CD4-positive, alpha-beta memory T cell (primary cell): ENCODE measurements around the gene MYO9B. TPM values are rescaled to one million over a fixed set of nuclear protein-coding genes. Genes with fewer than 3 reads are reported as not detected.
A peak's percentile ranks its signal among the peaks of the same experiment; 100 is the strongest.

Experiments
- CTCF ChIA-PET: fragments of 350-600 bp; sonication (Branson Sonifier 250); formaldehyde crosslinking; loops from one replicate; lab custom pipeline; 2021; ENCODE audit warnings: inconsistent platforms; ENCODE audit not compliant: partially characterized antibody; lab: Charles Lee
- POLR2A ChIA-PET: fragments of 350-600 bp; sonication (Branson Sonifier 250); formaldehyde crosslinking; loops from one replicate; lab custom pipeline; 2021; ENCODE audit not compliant: partially characterized antibody; lab: Charles Lee
- DNase-seq, 5 donors: peaks; one replicate each; pipeline versions ENCODE4 v3.0.0 to v3.0.0-alpha.2; 2020 to 2022; ENCODE audit warnings: mixed read lengths in 1 of 5
- H3K27ac ChIP-seq: one replicate; pipeline ENCODE4 v1.7.0; 2013; ENCODE audit warnings: low read depth, low read length
- H3K27me3 ChIP-seq: 2 replicates; pipeline ENCODE4 v1.7.0; 2013; ENCODE audit warnings: mild to moderate bottlenecking, low read length, moderate library complexity; ENCODE audit not compliant: insufficient read depth
- H3K36me3 ChIP-seq: 2 replicates; pipeline ENCODE4 v1.7.0; 2013; ENCODE audit warnings: mild to moderate bottlenecking, low read length, moderate library complexity; ENCODE audit not compliant: insufficient read depth
- H3K4me1 ChIP-seq: 2 replicates; pipeline ENCODE4 v1.7.0; 2013; ENCODE audit warnings: mild to moderate bottlenecking, low read length, moderate library complexity; ENCODE audit not compliant: insufficient read depth
- H3K4me3 ChIP-seq, 2 donors: one replicate each; pipeline ENCODE4 v1.7.0; 2013; ENCODE audit warnings: low read length in 2 of 2, mild to moderate bottlenecking in 1 of 2
- H3K9me3 ChIP-seq, 2 donors: one replicate each; pipeline ENCODE4 v1.7.0; 2013; ENCODE audit warnings: low read length in 2 of 2, control low read depth in 1 of 2; ENCODE audit not compliant: control insufficient read depth in 1 of 2
- H3K27ac Mint-ChIP-seq, 7 donors: one replicate each; pipeline ENCODE4 v1.8.0; 2020 to 2021; ENCODE audit warnings: mixed read lengths in 7 of 7, mild to moderate bottlenecking in 6 of 7, inconsistent platforms in 3 of 7, moderate library complexity in 3 of 7
- H3K27me3 Mint-ChIP-seq, 2 donors: one replicate each; pipeline ENCODE4 v1.8.0; 2020 to 2021; ENCODE audit warnings: mixed read lengths in 2 of 2
- H3K36me3 Mint-ChIP-seq, 2 donors: one replicate each; pipeline ENCODE4 v1.8.0; 2020 to 2021; ENCODE audit warnings: mixed read lengths in 2 of 2, inconsistent platforms in 1 of 2, mild to moderate bottlenecking in 1 of 2
- H3K4me1 Mint-ChIP-seq, 4 donors: one replicate each; pipeline ENCODE4 v1.8.0; 2020 to 2021; ENCODE audit warnings: mixed read lengths in 4 of 4, mild to moderate bottlenecking in 1 of 4
- H3K4me3 Mint-ChIP-seq, 8 donors: one replicate each; pipeline ENCODE4 v1.8.0; 2020 to 2021; ENCODE audit warnings: mixed read lengths in 8 of 8, mild to moderate bottlenecking in 7 of 8, moderate library complexity in 6 of 8, inconsistent platforms in 3 of 8
- H3K9me3 Mint-ChIP-seq, 8 donors: one replicate each; pipeline ENCODE4 v1.8.0; 2020 to 2021; ENCODE audit warnings: mixed read lengths in 8 of 8, mild to moderate bottlenecking in 5 of 8, inconsistent platforms in 3 of 8, moderate library complexity in 1 of 8
- intact Hi-C: fragments of 100-400 bp; cut with micrococcal nuclease; formaldehyde crosslinking; loops from one replicate; pipeline ENCODE4 v1.15.1; 2023
- polyA plus RNA-seq, 2 donors: library from polyadenylated mRNA; unstranded; fragments of 300-500 nt; fragmentation: Illumina TruSeq; gene quantifications; one replicate each; pipeline ENCODE4 v1.2.3, GENCODE V29; 2021
- total RNA-seq, 2 experiments: library from RNA; stranded (reverse); gene quantifications; one replicate each; pipeline ENCODE4 v1.2.3, GENCODE V29; 2021

Gene MYO9B
- total and polyA plus RNA-seq, 4 experiments from 2014 or later, result 1.3 to 181 (median 101) TPM

GRCh38 chr19:17112700-17113099 lies 37.1 kb downstream of the MYO9B start:
- peak overlapping the region; percentile 12 to 74 (median 36) for H3K27ac Mint-ChIP-seq
- Histone ChIP-seq H3K4me3 (no peak overlapping the region), H3K36me3 (peaks cover 13% of the 10 kb centered on the region), H3K27ac (no peak overlapping the region), H3K4me1 (no peaks in the 10 kb centered on the region), H3K9me3 (no peaks in the 10 kb centered on the region), H3K27me3 (no peaks in the 10 kb centered on the region)
- H3K27me3 Mint-ChIP-seq, result no peaks in the 10 kb centered on the region
- POLR2A ChIA-PET, result interaction anchor here (1.6 kb wide), 1 partner anchor 13 kb away, joined by 6 read pairs; no protein-coding TSS in a partner anchor
- intact Hi-C loops, result no loop called here
- DNase-seq, result no peak
- H3K36me3 Mint-ChIP-seq, result peaks cover 34 to 55% of the 10 kb centered on the region in 2 donors
- H3K9me3 Mint-ChIP-seq, result no peaks in the 10 kb centered on the region
- peaks cover 8 to 37% (median 21%) of the 10 kb centered on the region in 4 donors for H3K4me1 Mint-ChIP-seq
- CTCF ChIA-PET, result no interaction called here
- H3K4me3 Mint-ChIP-seq, result no peak overlapping the region

DNA sequence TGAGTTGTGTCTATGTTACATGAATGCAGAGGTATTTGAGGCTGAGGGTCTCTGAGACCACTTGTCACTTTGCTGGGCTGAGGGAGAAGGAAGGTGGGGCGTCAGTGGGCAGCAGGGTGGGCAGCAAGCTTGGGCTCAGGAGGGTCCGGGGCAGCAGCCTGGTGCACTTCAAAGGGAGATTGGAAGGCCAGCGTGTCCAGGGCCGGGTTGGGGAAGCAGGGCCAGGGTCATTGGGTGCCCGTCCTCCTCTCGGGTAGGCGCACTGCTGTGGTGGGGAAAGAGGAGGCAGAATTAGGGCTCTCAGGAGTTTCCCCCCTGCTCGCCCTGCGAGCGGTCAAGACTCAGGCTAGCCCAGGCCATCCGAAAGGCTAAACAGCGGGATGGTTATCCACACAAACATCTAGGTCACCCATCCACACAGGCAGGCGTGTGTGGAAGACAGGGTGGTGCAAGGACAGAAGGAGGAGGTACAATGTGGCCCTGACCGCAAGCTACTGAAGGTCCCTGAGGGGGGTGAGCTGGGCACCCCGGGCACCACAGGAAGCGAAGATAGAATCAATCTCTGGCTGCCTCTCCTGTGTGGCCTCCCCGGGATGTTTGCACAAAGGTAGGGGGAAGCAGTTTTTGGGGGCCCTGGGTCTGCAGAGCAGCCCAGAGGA lies 37.7 kb downstream of the MYO9B start:
- ChIA-PET CTCF (no interaction called here), POLR2A (interaction anchor here (1.6 kb wide), 1 partner anchor 12 kb away, joined by 6 read pairs; no protein-coding TSS in a partner anchor)
- Mint-ChIP-seq H3K9me3 (no peaks in the 10 kb centered on the region), H3K36me3 (peaks cover 34 to 52% of the 10 kb centered on the region in 2 donors), H3K27me3 (no peaks in the 10 kb centered on the region), H3K27ac (peak overlapping the region in 6 of 7 donors; percentile 33 to 79 (median 56)), H3K4me3 (no peak overlapping the region), H3K4me1 (peaks cover 8 to 37% (median 22%) of the 10 kb centered on the region in 4 donors)
- Histone ChIP-seq H3K4me1 (no peaks in the 10 kb centered on the region), H3K27me3 (no peaks in the 10 kb centered on the region), H3K4me3 (no peak overlapping the region), H3K36me3 (peaks cover 12% of the 10 kb centered on the region), H3K27ac (no peak overlapping the region), H3K9me3 (no peaks in the 10 kb centered on the region)
- no peak for DNase-seq
- intact Hi-C loops, result no loop called here

DNA sequence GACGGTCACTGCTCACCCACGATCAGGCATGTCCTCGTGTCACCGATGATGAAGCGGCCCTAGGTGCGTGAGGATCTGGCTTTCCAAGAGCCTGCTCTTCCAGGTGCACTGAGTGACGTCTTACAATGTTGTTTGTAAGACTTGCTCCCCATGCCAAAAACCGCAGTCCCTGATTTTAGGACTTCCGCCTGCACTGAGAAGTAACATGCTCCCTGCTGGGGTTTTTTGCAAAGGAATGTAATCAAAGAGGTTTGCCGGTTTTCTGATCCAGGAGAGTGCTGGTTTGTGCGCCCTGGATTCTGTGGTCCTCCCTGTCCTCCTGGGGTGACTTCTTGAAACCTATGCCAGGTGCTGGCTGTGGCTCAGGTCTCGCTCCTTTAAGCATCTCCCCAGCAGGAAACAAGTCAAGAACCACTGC lies 38.8 kb downstream of the MYO9B start:
- Histone ChIP-seq H3K27ac (no peak overlapping the region), H3K9me3 (no peaks in the 10 kb centered on the region), H3K4me3 (no peak overlapping the region), H3K4me1 (no peaks in the 10 kb centered on the region), H3K27me3 (no peaks in the 10 kb centered on the region), H3K36me3 (peaks cover 12% of the 10 kb centered on the region)
- Mint-ChIP-seq H3K4me3 (no peak overlapping the region), H3K27ac (peak overlapping the region in 2 of 7 donors; percentile 9 to 32), H3K4me1 (peaks cover 8 to 36% (median 23%) of the 10 kb centered on the region in 4 donors), H3K9me3 (no peaks in the 10 kb centered on the region), H3K36me3 (peaks cover 38 to 51% of the 10 kb centered on the region in 2 donors), H3K27me3 (no peaks in the 10 kb centered on the region)
- ChIA-PET CTCF (no interaction called here), POLR2A (interaction anchor here (3.3 kb wide), 1 partner anchor 11 kb away, joined by 14 read pairs; no protein-coding TSS in a partner anchor)
- DNase-seq, result no peak
- intact Hi-C loops, result no loop called here

- no peak overlapping the region for H3K4me3 Mint-ChIP-seq
- no peaks in the 10 kb centered on the region for H3K9me3 Mint-ChIP-seq
- peak overlapping the region in 3 of 7 donors; percentile 27 to 62 (median 43) for H3K27ac Mint-ChIP-seq
- peaks cover 5% of the 10 kb centered on the region for H3K36me3 ChIP-seq
- CTCF ChIA-PET, result no interaction called here
- H3K9me3 ChIP-seq, result no peaks in the 10 kb centered on the region
- POLR2A ChIA-PET, result interaction anchor here (3.3 kb wide), 1 partner anchor 8 kb away, joined by 14 read pairs; no protein-coding TSS in a partner anchor
- intact Hi-C loops, result no loop called here
- H3K4me3 ChIP-seq, result no peak overlapping the region
- peaks cover 5 to 27% (median 13%) of the 10 kb centered on the region in 4 donors for H3K4me1 Mint-ChIP-seq
- H3K4me1 ChIP-seq, result peaks cover 5% of the 10 kb centered on the region
- H3K27ac ChIP-seq, result no peak overlapping the region
- H3K36me3 Mint-ChIP-seq, result peaks cover 40% of the 10 kb centered on the region in 2 donors
- H3K27me3 Mint-ChIP-seq, result no peaks in the 10 kb centered on the region
- no peak for DNase-seq
- no peaks in the 10 kb centered on the region for H3K27me3 ChIP-seq
Measured at GRCh38 chr19:17116996-17117702, 41.6 kb downstream of the MYO9B start.

DNA sequence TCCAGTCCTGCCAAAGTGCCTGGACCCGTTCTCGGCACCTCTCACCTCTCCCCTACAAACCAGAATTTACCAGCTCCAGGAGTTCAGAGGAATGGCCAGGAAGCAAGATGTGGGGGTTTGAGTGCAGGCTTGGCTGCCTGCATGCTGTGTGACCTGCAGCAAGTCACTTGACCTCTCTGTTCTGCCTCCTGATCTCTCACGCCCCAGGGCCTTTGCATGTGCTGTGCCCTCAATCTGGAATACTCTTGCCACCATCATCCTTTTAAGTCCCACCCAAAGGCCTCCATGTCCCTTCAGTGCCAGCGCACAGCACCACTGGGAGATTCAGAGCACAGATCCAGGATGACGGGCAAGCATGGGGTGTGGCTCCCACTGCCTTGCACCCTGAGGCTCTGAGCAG lies 43.4 kb downstream of the MYO9B start:
- no peaks in the 10 kb centered on the region for H3K27me3 ChIP-seq
- peaks cover 0 to 2% (median 0%) of the 10 kb centered on the region in 8 donors for H3K9me3 Mint-ChIP-seq
- no peaks in the 10 kb centered on the region for H3K27me3 Mint-ChIP-seq
- H3K4me3 ChIP-seq, result no peak overlapping the region
- H3K36me3 Mint-ChIP-seq, result peaks cover 32 to 40% of the 10 kb centered on the region in 2 donors
- no peak for DNase-seq
- no peak overlapping the region for H3K4me3 Mint-ChIP-seq
- ChIA-PET CTCF (no interaction called here), POLR2A (interaction anchor here (0.9 kb wide), 1 partner anchor 11 kb away, joined by 3 read pairs; no protein-coding TSS in a partner anchor)
- H3K27ac Mint-ChIP-seq, result peak overlapping the region in 3 of 7 donors; percentile 10 to 76 (median 46)
- H3K27ac ChIP-seq, result no peak overlapping the region
- peaks cover 7 to 25% (median 13%) of the 10 kb centered on the region in 4 donors for H3K4me1 Mint-ChIP-seq
- H3K4me1 ChIP-seq, result peaks cover 9% of the 10 kb centered on the region
- H3K36me3 ChIP-seq, result no peaks in the 10 kb centered on the region
- no peaks in the 10 kb centered on the region for H3K9me3 ChIP-seq
- intact Hi-C loops, result no loop called here

DNA sequence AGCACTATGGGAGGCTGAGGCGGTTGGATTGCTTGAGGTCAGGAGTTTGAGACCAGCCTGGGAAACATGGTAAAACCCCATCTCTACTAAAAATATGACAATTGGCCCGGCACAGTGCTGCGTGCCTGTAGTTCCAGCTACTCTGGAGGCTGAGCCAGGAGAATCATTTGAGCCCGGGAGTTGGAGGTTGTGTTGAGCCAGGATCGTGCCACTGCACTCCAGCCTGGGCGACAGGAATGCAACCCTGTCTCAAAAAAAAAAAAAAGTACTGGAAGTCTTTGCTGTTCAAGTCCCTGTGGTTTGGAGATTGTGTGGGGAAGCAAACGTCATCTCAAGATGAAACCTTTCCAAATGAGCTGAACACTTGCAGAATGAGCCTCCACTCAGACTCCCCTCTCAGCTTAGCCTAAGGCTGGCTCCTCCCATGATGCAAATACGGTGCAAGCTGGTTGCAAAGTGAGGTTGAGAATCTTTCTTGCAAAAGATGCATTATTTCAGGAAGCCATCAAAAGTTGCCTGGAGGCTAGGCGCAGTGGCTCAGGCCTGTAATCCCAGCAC lies 46.2 kb downstream of the MYO9B start:
- DNase-seq, result no peak
- no peaks in the 10 kb centered on the region for H3K27me3 Mint-ChIP-seq
- H3K27ac ChIP-seq, result no peak overlapping the region
- H3K27ac Mint-ChIP-seq, result peak overlapping the region in 5 of 7 donors; percentile 36 to 78 (median 65)
- H3K27me3 ChIP-seq, result no peaks in the 10 kb centered on the region
- no peaks in the 10 kb centered on the region for H3K36me3 ChIP-seq
- H3K4me3 ChIP-seq, result no peak overlapping the region
- peaks cover 19 to 48% (median 31%) of the 10 kb centered on the region in 4 donors for H3K4me1 Mint-ChIP-seq
- POLR2A ChIA-PET, result interaction anchor here (1.1 to 1.7 kb wide), 2 partner anchors 46 to 165 kb away, joined by 3 to 5 read pairs; partner anchors contain the start of genes HAUS8 and MYO9B
- peaks cover 37% of the 10 kb centered on the region for H3K4me1 ChIP-seq
- no peak overlapping the region for H3K4me3 Mint-ChIP-seq
- intact Hi-C loops, result no loop called here
- no peaks in the 10 kb centered on the region for H3K9me3 ChIP-seq
- H3K9me3 Mint-ChIP-seq, result peaks cover 0 to 2% (median 0%) of the 10 kb centered on the region in 8 donors
- CTCF ChIA-PET, result no interaction called here
- H3K36me3 Mint-ChIP-seq, result peaks cover 23 to 24% of the 10 kb centered on the region in 2 donors
